Fibroblast of the aortic adventitia (primary cell): ENCODE data around the gene JADE3. TPM values are rescaled to one million over a fixed set of nuclear protein-coding genes. Genes with fewer than 3 reads are reported as not detected.

Experiments
- DNase-seq: peaks from one replicate; pipeline ENCODE4 v3.0.0-alpha.2; 2010; ENCODE audit warnings: low read depth
- H3K4me3 ChIP-seq: 2 replicates; pipeline ENCODE4 v1.5.1; 2011; ENCODE audit warnings: low read depth, mild to moderate bottlenecking, control low read depth, low read length, moderate library complexity
- CTCF ChIP-seq: IDR thresholded peaks from 2 replicates; pipeline ENCODE4 v1.5.1; 2011; ENCODE audit warnings: mild to moderate bottlenecking, low read length, control low read depth, inconsistent platforms; ENCODE audit not compliant: insufficient read depth
- total RNA-seq: library from RNA; depleted of rRNA; stranded (reverse); fragments of >200 nt; gene quantifications from 2 replicates; pipeline ENCODE4 v1.2.3, GENCODE V29; 2012; ENCODE audit warnings: low replicate concordance

JADE3 gene
- total RNA-seq, 1 donor, result 3.9 TPM

GRCh38 chrX:47078129-47079043, 166.2 kb downstream of the JADE3 start, which contains the start of gene RGN:
Gene RGN, plus strand, starts transcription at chrX:47078443. Its CDS starts 2,702 bp downstream, at chrX:47081145.
- DNase-seq, result no peak
- H3K4me3 ChIP-seq, result no peak within 1 kb of the TSS
- no peak for TF ChIP-seq CTCF

- TF ChIP-seq CTCF, result no peak
- no peak for DNase-seq
- no peak overlapping the region for H3K4me3 ChIP-seq
Observed at GRCh38 chrX:47080215-47080914, 168.1 kb downstream of the JADE3 start.

- no peak for DNase-seq
- TF ChIP-seq CTCF, result no peak
- no peak overlapping the region for H3K4me3 ChIP-seq
Observed at GRCh38 chrX:47080915-47081236, 168.7 kb downstream of the JADE3 start.

- DNase-seq, result peak; percentile 16
- no peak for TF ChIP-seq CTCF
- H3K4me3 ChIP-seq, result no peak overlapping the region
Observed at GRCh38 chrX:47091149-47091775, 179.0 kb downstream of the JADE3 start.

GRCh38 chrX:47093248-47093647, 181.0 kb downstream of the JADE3 start:
- no peak overlapping the region for H3K4me3 ChIP-seq
- TF ChIP-seq CTCF, result peak; percentile 55
- peak; percentile 61 for DNase-seq

- no peak for DNase-seq
- no peak overlapping the region for H3K4me3 ChIP-seq
- TF ChIP-seq CTCF, result no peak
Observed at GRCh38 chrX:47093860-47094259, 181.6 kb downstream of the JADE3 start.
